ENCODE data around the gene TEX36.
"Not testable (repeated sequence)": the region's sequence is repeated elsewhere in the genome, so short reads cannot be mapped to it uniquely, and the experiment has no call there.

Gene TEX36

DNA sequence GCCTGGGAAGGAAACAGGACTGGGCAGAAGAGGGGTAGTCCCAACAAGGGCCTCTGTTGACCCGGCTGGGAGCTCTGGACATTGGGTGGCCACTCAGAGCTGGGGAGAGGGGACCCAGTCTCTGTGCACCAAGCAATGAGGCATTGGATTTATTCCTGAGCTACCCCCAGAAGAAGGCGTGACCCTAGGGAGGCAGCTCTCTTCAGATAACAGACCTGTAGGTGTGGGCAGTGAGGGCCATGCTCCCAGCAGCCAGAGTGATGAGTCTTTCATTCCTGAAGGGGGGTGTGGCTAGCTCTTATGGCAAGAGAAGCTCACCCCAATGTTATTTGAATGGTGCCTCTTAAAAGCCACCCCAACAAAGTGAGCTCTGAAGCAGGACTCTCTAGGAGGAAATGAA is 20.4 kb downstream of the TEX36 start:
- H3K4me3 ChIP-seq (ENCODE audit: control insufficient read depth in 1 of 7, extremely low read depth in 1 of 7, insufficient read depth in 4 of 7, low read depth in 2 of 7, low read length in 6 of 7) = no peak overlapping the region
- WGBS (ENCODE audit: insufficient coverage) = 86% methylated on average over 2 of the region's 2 CpGs
- H3K36me3 ChIP-seq (ENCODE audit: control insufficient read depth in 4 of 4, insufficient read depth in 4 of 4, low read length in 3 of 4) = no peaks in the 10 kb centered on the region
- DNase-seq = no peak
- peaks cover 0 to 3% (median 0%) of the 10 kb centered on the region in 5 experiments for H3K9me3 ChIP-seq (ENCODE audit: control extremely low read depth in 1 of 5, control insufficient read depth in 4 of 5, insufficient read depth in 2 of 5, low read depth in 1 of 5, low read length in 4 of 5)
- no peaks in the 10 kb centered on the region for H3K4me1 ChIP-seq (ENCODE audit: control extremely low read depth in 1 of 4, control insufficient read depth in 4 of 4, insufficient read depth in 4 of 4, low read length in 3 of 4)
- H3K27me3 ChIP-seq (replicated peaks in 2 of 5; ENCODE audit: control insufficient read depth in 4 of 5, insufficient read depth in 5 of 5, low read length in 4 of 5) = peaks cover 0 to 5% (median 0%) of the 10 kb centered on the region in 5 experiments
- no peak overlapping the region for H3K27ac ChIP-seq (ENCODE audit: insufficient read depth in 1 of 2, low read depth in 1 of 2, low read length in 2 of 2, poor library complexity in 1 of 2, severe bottlenecking in 2 of 2)
- ChIA-PET POLR2A (no interaction called here), CTCF (no interaction called here)

DNA sequence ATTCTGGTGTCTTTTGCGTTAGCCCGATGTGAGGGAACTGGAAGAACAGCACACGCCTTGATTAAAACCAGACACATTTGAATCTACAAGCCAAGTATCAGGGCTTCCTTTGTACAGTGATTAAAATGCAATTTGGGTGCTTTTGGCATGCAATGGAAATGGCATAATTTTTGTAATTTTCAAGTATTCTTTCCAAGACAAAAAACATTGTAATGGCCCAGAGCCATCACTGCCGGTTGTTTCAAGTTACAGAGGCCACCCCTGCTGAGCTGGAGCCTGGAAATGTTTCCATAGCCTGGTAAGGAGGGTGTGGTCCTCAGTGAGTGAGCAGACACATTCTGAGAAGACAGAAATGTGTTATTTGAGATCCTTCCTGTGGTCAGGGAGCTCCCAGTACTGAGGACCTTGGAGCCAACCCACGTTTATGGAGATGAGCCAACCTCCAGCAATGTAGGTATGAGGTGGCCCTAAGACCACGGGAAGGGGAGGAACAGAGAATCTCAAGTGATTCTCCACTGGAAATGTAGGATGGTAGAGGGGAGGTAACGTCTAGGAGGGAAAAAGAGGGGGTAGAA is 20.9 kb downstream of the TEX36 start:
- Histone ChIP-seq H3K27ac (ENCODE audit: insufficient read depth in 1 of 2, low read depth in 1 of 2, low read length in 2 of 2, poor library complexity in 1 of 2, severe bottlenecking in 2 of 2) (no peak overlapping the region), H3K9me3 (ENCODE audit: control extremely low read depth in 1 of 5, control insufficient read depth in 4 of 5, insufficient read depth in 2 of 5, low read depth in 1 of 5, low read length in 4 of 5) (peaks cover 0 to 3% (median 0%) of the 10 kb centered on the region in 5 experiments), H3K27me3 (replicated peaks in 2 of 5; ENCODE audit: control insufficient read depth in 4 of 5, insufficient read depth in 5 of 5, low read length in 4 of 5) (peaks cover 0 to 3% (median 0%) of the 10 kb centered on the region in 5 experiments), H3K4me1 (ENCODE audit: control extremely low read depth in 1 of 4, control insufficient read depth in 4 of 4, insufficient read depth in 4 of 4, low read length in 3 of 4) (no peaks in the 10 kb centered on the region), H3K4me3 (ENCODE audit: control insufficient read depth in 1 of 7, extremely low read depth in 1 of 7, insufficient read depth in 4 of 7, low read depth in 2 of 7, low read length in 6 of 7) (no peak overlapping the region), H3K36me3 (ENCODE audit: control insufficient read depth in 4 of 4, insufficient read depth in 4 of 4, low read length in 3 of 4) (no peaks in the 10 kb centered on the region)
- no peak for DNase-seq
- ChIA-PET CTCF (no interaction called here), POLR2A (no interaction called here)
- WGBS (ENCODE audit: insufficient coverage) = 89% methylated on average over 7 of the region's 7 CpGs

DNA sequence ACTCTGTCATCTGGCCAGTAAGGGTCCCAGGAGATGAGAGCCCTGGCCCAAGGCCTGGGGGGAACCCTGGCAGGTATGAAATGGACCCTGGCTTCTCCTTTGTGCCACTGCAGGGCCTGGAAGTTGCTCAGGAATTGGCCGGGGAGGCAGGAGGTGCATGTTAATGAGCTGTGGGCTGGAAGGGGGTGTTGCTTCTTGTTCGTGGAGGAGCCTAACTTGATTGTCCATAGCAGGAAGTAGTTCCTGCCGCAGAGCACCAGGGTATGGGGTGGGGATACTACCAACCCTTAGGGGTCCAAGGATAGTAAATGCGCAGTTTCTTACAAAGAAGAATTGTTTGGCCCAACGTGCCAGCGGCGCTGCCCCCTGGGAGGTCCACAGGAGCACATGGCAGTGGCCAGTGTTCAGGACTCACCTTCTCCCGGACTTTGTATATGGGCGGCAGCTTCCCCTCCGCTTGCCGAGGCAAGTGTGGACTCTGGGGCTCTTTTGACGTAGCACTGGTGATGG is 21.5 kb downstream of the TEX36 start:
- ChIA-PET CTCF (no interaction called here), POLR2A (no interaction called here)
- no peak overlapping the region for H3K4me3 ChIP-seq (ENCODE audit: control insufficient read depth in 1 of 7, extremely low read depth in 1 of 7, insufficient read depth in 4 of 7, low read depth in 2 of 7, low read length in 6 of 7)
- H3K27ac ChIP-seq (ENCODE audit: insufficient read depth in 1 of 2, low read depth in 1 of 2, low read length in 2 of 2, poor library complexity in 1 of 2, severe bottlenecking in 2 of 2) = no peak overlapping the region
- peaks cover 0 to 3% (median 0%) of the 10 kb centered on the region in 5 experiments for H3K9me3 ChIP-seq (ENCODE audit: control extremely low read depth in 1 of 5, control insufficient read depth in 4 of 5, insufficient read depth in 2 of 5, low read depth in 1 of 5, low read length in 4 of 5)
- peaks cover 0 to 3% (median 0%) of the 10 kb centered on the region in 5 experiments for H3K27me3 ChIP-seq (replicated peaks in 2 of 5; ENCODE audit: control insufficient read depth in 4 of 5, insufficient read depth in 5 of 5, low read length in 4 of 5)
- H3K36me3 ChIP-seq (ENCODE audit: control insufficient read depth in 4 of 4, insufficient read depth in 4 of 4, low read length in 3 of 4) = no peaks in the 10 kb centered on the region
- H3K4me1 ChIP-seq (ENCODE audit: control extremely low read depth in 1 of 4, control insufficient read depth in 4 of 4, insufficient read depth in 4 of 4, low read length in 3 of 4) = no peaks in the 10 kb centered on the region
- 93% methylated on average over 12 of the region's 12 CpGs for WGBS (ENCODE audit: insufficient coverage)
- no peak for DNase-seq

DNA sequence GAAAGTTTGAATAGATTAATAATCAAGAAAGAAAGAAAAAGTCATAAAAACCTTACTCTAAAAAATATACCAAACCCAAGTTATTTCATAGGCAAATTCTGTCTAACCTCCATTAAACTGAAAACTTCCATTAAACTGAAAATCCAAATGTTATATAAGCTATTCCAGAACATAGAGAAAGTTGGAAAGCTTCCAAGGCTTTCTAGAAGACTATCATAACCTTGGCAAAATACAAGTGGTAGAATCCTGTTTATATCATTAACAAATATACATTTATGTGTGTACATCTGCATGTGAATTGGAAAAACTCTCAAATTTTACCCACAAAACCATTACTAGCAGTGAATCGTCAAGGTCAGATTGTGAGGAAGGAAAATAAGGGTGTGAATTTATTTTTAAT is 23.9 kb downstream of the TEX36 start:
- no peak overlapping the region for H3K27ac ChIP-seq (ENCODE audit: insufficient read depth in 1 of 2, low read depth in 1 of 2, low read length in 2 of 2, poor library complexity in 1 of 2, severe bottlenecking in 2 of 2)
- H3K9me3 ChIP-seq (ENCODE audit: control extremely low read depth in 1 of 5, control insufficient read depth in 4 of 5, insufficient read depth in 2 of 5, low read depth in 1 of 5, low read length in 4 of 5) = peaks cover 0 to 3% (median 0%) of the 10 kb centered on the region in 5 experiments
- no peak for DNase-seq
- WGBS (ENCODE audit: insufficient coverage) = no CpG with 5 or more reads among the region's 1 CpG
- H3K27me3 ChIP-seq (replicated peaks in 2 of 5; ENCODE audit: control insufficient read depth in 4 of 5, insufficient read depth in 5 of 5, low read length in 4 of 5) = peaks cover 0 to 3% (median 0%) of the 10 kb centered on the region in 5 experiments
- no peaks in the 10 kb centered on the region for H3K4me1 ChIP-seq (ENCODE audit: control extremely low read depth in 1 of 4, control insufficient read depth in 4 of 4, insufficient read depth in 4 of 4, low read length in 3 of 4)
- H3K36me3 ChIP-seq (ENCODE audit: control insufficient read depth in 4 of 4, insufficient read depth in 4 of 4, low read length in 3 of 4) = no peaks in the 10 kb centered on the region
- CTCF ChIA-PET = no interaction called here
- no peak overlapping the region for H3K4me3 ChIP-seq (ENCODE audit: control insufficient read depth in 1 of 7, extremely low read depth in 1 of 7, insufficient read depth in 4 of 7, low read depth in 2 of 7, low read length in 6 of 7)
- POLR2A ChIA-PET = no interaction called here

DNA sequence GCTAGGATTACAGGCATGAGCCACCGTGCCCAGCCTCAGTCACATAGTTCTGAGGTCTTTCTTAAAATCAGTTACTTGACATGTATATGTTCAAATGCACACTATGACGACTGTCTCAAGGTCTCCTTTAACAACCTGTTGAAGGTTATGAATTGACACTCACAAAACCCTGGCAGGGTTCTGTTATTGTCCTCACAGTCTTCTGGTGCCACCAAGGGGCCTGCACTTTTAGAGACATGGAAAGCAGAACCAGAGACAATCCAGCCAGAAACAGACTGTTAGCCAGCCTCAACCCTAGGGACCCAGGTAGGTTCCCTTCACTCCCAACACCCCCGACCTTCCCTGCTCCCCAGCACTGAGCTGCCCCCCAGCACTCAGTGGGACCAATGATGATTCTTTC is 26.4 kb downstream of the TEX36 start:
- DNase-seq = no peak

DNA sequence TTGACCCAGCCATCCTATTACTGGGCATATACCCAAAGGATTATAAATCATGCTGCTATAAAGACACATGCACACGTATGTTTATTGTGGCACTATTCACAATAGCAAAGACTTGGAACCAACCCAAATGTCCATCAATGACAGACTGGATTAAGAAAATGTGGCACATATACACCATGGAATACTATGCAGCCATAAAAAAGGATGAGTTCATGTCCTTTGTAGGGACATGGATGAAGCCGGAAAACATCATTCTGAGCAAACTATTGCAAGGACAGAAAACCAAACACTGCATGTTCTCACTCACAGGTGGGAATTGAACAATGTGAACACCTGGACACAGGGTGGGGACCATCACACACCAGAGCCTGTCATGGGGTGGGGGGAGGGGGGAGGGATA is 29.9 kb downstream of the TEX36 start:
- 100% methylated on average over 1 of the region's 2 CpGs for WGBS (ENCODE audit: insufficient coverage)
- H3K9me3 ChIP-seq (ENCODE audit: control extremely low read depth in 1 of 5, control insufficient read depth in 4 of 5, insufficient read depth in 2 of 5, low read depth in 1 of 5, low read length in 4 of 5); H3K4me3 ChIP-seq (ENCODE audit: control insufficient read depth in 1 of 7, extremely low read depth in 1 of 7, insufficient read depth in 4 of 7, low read depth in 2 of 7, low read length in 6 of 7); H3K4me1 ChIP-seq (ENCODE audit: control extremely low read depth in 1 of 4, control insufficient read depth in 4 of 4, insufficient read depth in 4 of 4, low read length in 3 of 4); H3K27ac ChIP-seq (ENCODE audit: insufficient read depth in 1 of 2, low read depth in 1 of 2, low read length in 2 of 2, poor library complexity in 1 of 2, severe bottlenecking in 2 of 2); DNase-seq; POLR2A ChIA-PET; H3K27me3 ChIP-seq (replicated peaks in 2 of 5; ENCODE audit: control insufficient read depth in 4 of 5, insufficient read depth in 5 of 5, low read length in 4 of 5); H3K36me3 ChIP-seq (ENCODE audit: control insufficient read depth in 4 of 4, insufficient read depth in 4 of 4, low read length in 3 of 4); CTCF ChIA-PET: not testable (repeated sequence)

More for the DNA sequence above, 26.4 kb downstream of the TEX36 start:
- Histone ChIP-seq H3K4me1 (ENCODE audit: control extremely low read depth in 1 of 4, control insufficient read depth in 4 of 4, insufficient read depth in 4 of 4, low read length in 3 of 4) (no peaks in the 10 kb centered on the region), H3K4me3 (ENCODE audit: control insufficient read depth in 1 of 7, extremely low read depth in 1 of 7, insufficient read depth in 4 of 7, low read depth in 2 of 7, low read length in 6 of 7) (no peak overlapping the region), H3K36me3 (ENCODE audit: control insufficient read depth in 4 of 4, insufficient read depth in 4 of 4, low read length in 3 of 4) (no peaks in the 10 kb centered on the region), H3K9me3 (ENCODE audit: control extremely low read depth in 1 of 5, control insufficient read depth in 4 of 5, insufficient read depth in 2 of 5, low read depth in 1 of 5, low read length in 4 of 5) (peaks cover 0 to under 1% (median 0%) of the 10 kb centered on the region in 5 experiments), H3K27me3 (replicated peaks in 2 of 5; ENCODE audit: control insufficient read depth in 4 of 5, insufficient read depth in 5 of 5, low read length in 4 of 5) (peaks cover 0 to 3% (median 0%) of the 10 kb centered on the region in 5 experiments), H3K27ac (ENCODE audit: insufficient read depth in 1 of 2, low read depth in 1 of 2, low read length in 2 of 2, poor library complexity in 1 of 2, severe bottlenecking in 2 of 2) (no peak overlapping the region)
- CTCF ChIA-PET = no interaction called here
- POLR2A ChIA-PET = no interaction called here
- WGBS (ENCODE audit: insufficient coverage) = 92% methylated on average over 3 of the region's 3 CpGs

DNA sequence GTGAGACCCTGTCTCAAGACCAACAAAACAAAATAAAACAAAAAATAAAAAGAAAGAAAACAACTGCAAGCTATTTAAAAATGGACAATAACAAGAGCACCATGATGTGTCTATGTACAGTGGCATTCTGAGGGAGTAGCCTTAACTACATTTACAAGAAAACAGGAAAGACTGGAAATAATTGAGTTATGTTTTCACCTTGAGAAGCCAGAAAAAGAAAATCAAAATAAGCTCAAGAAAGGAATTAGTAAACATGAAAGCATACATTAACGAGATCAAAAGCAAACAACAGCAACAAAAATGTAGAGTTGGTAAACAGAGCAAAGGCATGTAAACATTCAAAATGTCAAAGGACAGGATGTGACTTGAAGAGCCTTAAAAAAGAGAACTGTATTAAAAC is 36.7 kb downstream of the TEX36 start:
- no CpG with 5 or more reads among the region's 1 CpG for WGBS (ENCODE audit: insufficient coverage)
- no peaks in the 10 kb centered on the region for H3K27me3 ChIP-seq (replicated peaks in 2 of 5; ENCODE audit: control insufficient read depth in 4 of 5, insufficient read depth in 5 of 5, low read length in 4 of 5)
- no peak overlapping the region for H3K27ac ChIP-seq (ENCODE audit: insufficient read depth in 1 of 2, low read depth in 1 of 2, low read length in 2 of 2, poor library complexity in 1 of 2, severe bottlenecking in 2 of 2)
- H3K4me1 ChIP-seq (ENCODE audit: control extremely low read depth in 1 of 4, control insufficient read depth in 4 of 4, insufficient read depth in 4 of 4, low read length in 3 of 4) = no peaks in the 10 kb centered on the region
- ChIA-PET POLR2A (no interaction called here), CTCF (no interaction called here)
- DNase-seq = no peak
- H3K36me3 ChIP-seq (ENCODE audit: control insufficient read depth in 4 of 4, insufficient read depth in 4 of 4, low read length in 3 of 4) = no peaks in the 10 kb centered on the region
- peaks cover 0 to 5% (median 2%) of the 10 kb centered on the region in 5 experiments for H3K9me3 ChIP-seq (ENCODE audit: control extremely low read depth in 1 of 5, control insufficient read depth in 4 of 5, insufficient read depth in 2 of 5, low read depth in 1 of 5, low read length in 4 of 5)
- H3K4me3 ChIP-seq (ENCODE audit: control insufficient read depth in 1 of 7, extremely low read depth in 1 of 7, insufficient read depth in 4 of 7, low read depth in 2 of 7, low read length in 6 of 7) = no peak overlapping the region

All from common myeloid progenitor, CD34-positive (primary cell).